GM23338 (cell line): ENCODE data around the gene SYNGR3. TPM values are rescaled to one million over a fixed set of nuclear protein-coding genes. Genes with fewer than 3 reads are reported as not detected.

Experiments
- ATAC-seq: fragments of 200-7000 bp; cut with Tn5 transposase; 3 replicates; pipeline ENCODE4 v1.9.1; 2020
- DNase-seq: peaks from one replicate; pipeline ENCODE4 v3.0.0-alpha.2; 2015; ENCODE audit warnings: low spot score
- H2AFZ ChIP-seq: fragments of 200-600 bp; sonication (generic); 2 replicates; pipeline ENCODE4 v1.8.0; 2016; ENCODE audit warnings: antibody characterized with exemption, mild to moderate bottlenecking, moderate library complexity
- H3F3A ChIP-seq: fragments of 200-600 bp; sonication (generic); replicated peaks from 2 replicates; pipeline ENCODE4 v1.8.0; 2017; ENCODE audit warnings: antibody characterized with exemption, mixed run types, low read depth
- H3K27ac ChIP-seq: fragments of 200-600 bp; sonication (generic); 2 replicates; pipeline ENCODE4 v1.6.1; 2016; ENCODE audit warnings: low read depth
- H3K27me3 ChIP-seq: fragments of 200-600 bp; sonication (generic); 2 replicates; pipeline ENCODE4 v1.8.0; 2016; ENCODE audit warnings: mild to moderate bottlenecking, mixed run types, moderate library complexity; ENCODE audit not compliant: insufficient read depth
- H3K36me3 ChIP-seq: fragments of 200-600 bp; sonication (generic); 2 replicates; pipeline ENCODE4 v1.8.0; 2016; ENCODE audit warnings: mild to moderate bottlenecking; ENCODE audit not compliant: insufficient read depth
- H3K4me1 ChIP-seq: fragments of 200-600 bp; sonication (generic); 2 replicates; pipeline ENCODE4 v1.8.0; 2016; ENCODE audit warnings: mild to moderate bottlenecking, moderate library complexity; ENCODE audit not compliant: insufficient read depth
- H3K4me2 ChIP-seq: fragments of 200-600 bp; sonication (generic); 2 replicates; pipeline ENCODE4 v1.7.1; 2017; ENCODE audit warnings: mixed run types
- H3K4me3 ChIP-seq: fragments of 200-600 bp; sonication (generic); 2 replicates; pipeline ENCODE4 v1.6.1; 2016; ENCODE audit warnings: mixed run types
- H3K79me2 ChIP-seq: fragments of 200-600 bp; sonication (generic); replicated peaks from 2 replicates; pipeline ENCODE4 v1.8.0; 2017; ENCODE audit warnings: mild to moderate bottlenecking; ENCODE audit not compliant: insufficient read depth
- H3K9me2 ChIP-seq: fragments of 200-600 bp; sonication (generic); 2 replicates; pipeline ENCODE4 v1.8.0; 2017; ENCODE audit not compliant: insufficient read depth
- H4K20me1 ChIP-seq: fragments of 200-600 bp; sonication (generic); replicated peaks from 2 replicates; pipeline ENCODE4 v1.8.0; 2017; ENCODE audit warnings: mild to moderate bottlenecking; ENCODE audit not compliant: insufficient read depth
- H3K27ac Mint-ChIP-seq: 2 replicates; pipeline ENCODE4 v1.8.0; 2020; ENCODE audit warnings: inconsistent platforms, mild to moderate bottlenecking, moderate library complexity, mixed read lengths
- H3K27me3 Mint-ChIP-seq: 3 replicates; pipeline ENCODE4 v1.8.0; 2022; ENCODE audit warnings: low read depth, mild to moderate bottlenecking, moderate library complexity, mixed read lengths, inconsistent platforms; ENCODE audit not compliant: insufficient read depth, poor library complexity
- H3K36me3 Mint-ChIP-seq: 3 replicates; pipeline ENCODE4 v1.8.0; 2021; ENCODE audit warnings: low read depth, mild to moderate bottlenecking, inconsistent platforms, moderate library complexity, mixed read lengths
- H3K4me1 Mint-ChIP-seq: 3 replicates; pipeline ENCODE4 v1.8.0; 2020; ENCODE audit warnings: mild to moderate bottlenecking, inconsistent platforms, mixed read lengths
- H3K4me3 Mint-ChIP-seq: 3 replicates; pipeline ENCODE4 v1.8.0; 2021; ENCODE audit warnings: moderate library complexity, mild to moderate bottlenecking, inconsistent platforms, mixed read lengths
- H3K9me3 Mint-ChIP-seq: 3 replicates; pipeline ENCODE4 v1.8.0; 2020; ENCODE audit warnings: moderate library complexity, mild to moderate bottlenecking, inconsistent platforms, mixed read lengths
- CREB1 ChIP-seq: fragments of 250-450 bp; sonication (Bioruptor Pico); IDR thresholded peaks from 2 replicates; pipeline ENCODE4 v1.5.0; 2020; ENCODE audit warnings: low read depth, mild to moderate bottlenecking, moderate library complexity
- EZH2 ChIP-seq: fragments of 200-600 bp; sonication (generic); IDR thresholded peaks from one replicate; pipeline ENCODE4 v1.8.0; 2017; ENCODE audit warnings: antibody characterized with exemption, mild to moderate bottlenecking, low read depth; ENCODE audit not compliant: unreplicated experiment
- EZH2phosphoT487 ChIP-seq: fragments of 200-600 bp; sonication (generic); IDR thresholded peaks from one replicate; pipeline ENCODE4 v1.8.1; 2018; ENCODE audit warnings: antibody characterized with exemption; ENCODE audit not compliant: unreplicated experiment
- JUNB ChIP-seq: IDR thresholded peaks from one replicate; pipeline ENCODE4 v1.6.1; 2016; ENCODE audit warnings: antibody characterized with exemption; ENCODE audit not compliant: unreplicated experiment
- NANOG ChIP-seq: IDR thresholded peaks from 2 replicates; pipeline ENCODE4 v1.6.1; 2016; ENCODE audit warnings: antibody characterized with exemption, borderline replicate concordance
- POLR2AphosphoS5 ChIP-seq: IDR thresholded peaks from 2 replicates; pipeline ENCODE4 v1.6.1; 2016; ENCODE audit warnings: antibody characterized with exemption, low read depth
- STAT1 ChIP-seq: IDR thresholded peaks from one replicate; pipeline ENCODE4 v1.6.1; 2016; ENCODE audit warnings: antibody characterized with exemption; ENCODE audit not compliant: unreplicated experiment
- ZNF114 ChIP-seq: fragments of 250-450 bp; sonication (Bioruptor Pico); IDR thresholded peaks from 2 replicates; pipeline ENCODE4 v1.5.0; 2020; ENCODE audit warnings: mild to moderate bottlenecking, moderate library complexity
- ZNF331 ChIP-seq: fragments of 250-450 bp; sonication (Bioruptor Pico); IDR thresholded peaks from 2 replicates; pipeline ENCODE4 v1.5.0; 2020; ENCODE audit warnings: low read depth, mild to moderate bottlenecking, moderate library complexity
- ZNF462 ChIP-seq: fragments of 250-450 bp; sonication (Bioruptor Pico); IDR thresholded peaks from 2 replicates; pipeline ENCODE4 v1.5.0; 2020; ENCODE audit warnings: mild to moderate bottlenecking, moderate library complexity
- polyA plus RNA-seq: library from polyadenylated mRNA; unstranded; fragments of >200 nt; fragmentation: Nextera tagmentation; extraction: Ambion mirVana; gene quantifications from 2 replicates; pipeline ENCODE4 v1.2.1, GENCODE V29; 2016
- total RNA-seq: library from RNA; depleted of rRNA; stranded (reverse); fragments of >200 nt; shearing (Covaris generic); gene quantifications from 2 replicates; pipeline ENCODE4 v1.2.3, GENCODE V29; 2014
- TF ChIP-seq, protein P1 (sequence below): IDR thresholded peaks from 2 replicates; pipeline ENCODE4 v1.6.1; 2016; ENCODE audit warnings: antibody characterized with exemption
- TF ChIP-seq, protein P2 (sequence below): IDR thresholded peaks from one replicate; pipeline ENCODE4 v1.6.1; 2018; ENCODE audit warnings: antibody characterized with exemption; ENCODE audit not compliant: unreplicated experiment
- TF ChIP-seq, protein P3 (sequence below), 2 experiments: fragments of 200-600 bp in 1 of 2; sonication (generic) in 1 of 2; conservative IDR thresholded peaks; 2 replicates each; pipeline versions ENCODE4 v1.5.1 to v1.6.1; 2016 to 2017; ENCODE audit warnings: antibody characterized with exemption in 2 of 2, low read depth in 2 of 2, mild to moderate bottlenecking in 2 of 2, moderate library complexity in 1 of 2

The SYNGR3 gene
- total and polyA plus RNA-seq, 2 experiments from 2014 or later, result 45.4 to 77.7 TPM

DNA sequence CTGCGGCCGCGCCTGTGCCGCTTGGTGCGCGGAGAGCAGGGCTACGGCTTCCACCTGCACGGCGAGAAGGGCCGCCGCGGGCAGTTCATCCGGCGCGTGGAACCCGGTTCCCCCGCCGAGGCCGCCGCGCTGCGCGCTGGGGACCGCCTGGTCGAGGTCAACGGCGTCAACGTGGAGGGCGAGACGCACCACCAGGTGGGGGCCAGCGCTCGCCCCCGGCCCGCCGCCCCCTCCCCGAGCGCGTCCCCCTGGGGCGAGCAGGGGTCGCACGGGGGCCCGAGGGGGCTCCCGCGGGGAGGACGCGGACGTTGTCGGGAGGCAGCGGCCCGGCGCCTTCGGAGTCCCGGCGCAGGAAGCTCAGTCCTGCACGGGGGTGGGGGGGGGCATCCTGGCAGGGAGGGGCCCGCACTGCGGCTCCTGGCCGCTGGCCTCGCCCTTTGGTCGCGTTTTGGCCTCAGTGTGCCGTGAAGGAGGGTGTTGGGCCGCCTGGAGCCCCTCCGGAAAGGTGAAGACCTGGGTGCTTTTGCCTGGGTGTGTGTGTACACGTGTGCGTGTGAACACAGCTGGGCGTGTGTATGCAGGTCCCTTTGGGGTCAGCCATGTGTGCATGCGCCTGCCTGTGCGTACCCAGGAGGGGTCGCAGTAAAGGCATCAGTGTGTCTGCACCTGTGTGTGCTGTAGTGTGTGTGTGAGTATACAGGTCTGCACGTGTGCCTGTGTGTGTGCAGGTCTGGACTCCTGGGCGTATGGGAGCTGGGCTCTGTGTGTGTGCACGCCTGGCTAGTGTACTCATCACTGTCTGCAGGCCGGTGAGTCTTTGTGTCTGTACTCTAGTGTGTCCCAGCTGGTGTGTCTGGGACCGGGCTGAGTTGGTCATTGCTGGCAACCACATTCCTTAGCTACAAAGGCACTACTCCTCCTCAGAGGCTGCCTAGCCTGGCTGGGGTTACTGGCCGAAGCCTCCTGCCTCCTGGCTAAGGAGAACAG is 37.5 kb downstream of the SYNGR3 start:
- Mint-ChIP-seq H3K4me3 (peak overlapping the region; percentile 81), H3K27ac (no peak overlapping the region), H3K9me3 (no peaks in the 10 kb centered on the region), H3K4me1 (peaks cover 12% of the 10 kb centered on the region), H3K27me3 (peaks cover 14% of the 10 kb centered on the region), H3K36me3 (peaks cover 3% of the 10 kb centered on the region; the same call in 1 of the 3 replicates)
- Histone ChIP-seq H3K27ac (no peak overlapping the region), H3K79me2 (no peaks in the 10 kb centered on the region), H4K20me1 (no peaks in the 10 kb centered on the region), H3K4me2 (peak overlapping the region; percentile 85), H3K9me2 (no peaks in the 10 kb centered on the region), H3K27me3 (peaks cover 36% of the 10 kb centered on the region), H3F3A (peaks cover 5% of the 10 kb centered on the region), H3K4me1 (no peaks in the 10 kb centered on the region; the same call in 1 of the 2 replicates), H2AFZ (peak overlapping the region; percentile 72; the same call in 1 of the 2 replicates), H3K36me3 (no peaks in the 10 kb centered on the region), H3K4me3 (peak overlapping the region; percentile 60)
- TF ChIP-seq, protein P1, sequence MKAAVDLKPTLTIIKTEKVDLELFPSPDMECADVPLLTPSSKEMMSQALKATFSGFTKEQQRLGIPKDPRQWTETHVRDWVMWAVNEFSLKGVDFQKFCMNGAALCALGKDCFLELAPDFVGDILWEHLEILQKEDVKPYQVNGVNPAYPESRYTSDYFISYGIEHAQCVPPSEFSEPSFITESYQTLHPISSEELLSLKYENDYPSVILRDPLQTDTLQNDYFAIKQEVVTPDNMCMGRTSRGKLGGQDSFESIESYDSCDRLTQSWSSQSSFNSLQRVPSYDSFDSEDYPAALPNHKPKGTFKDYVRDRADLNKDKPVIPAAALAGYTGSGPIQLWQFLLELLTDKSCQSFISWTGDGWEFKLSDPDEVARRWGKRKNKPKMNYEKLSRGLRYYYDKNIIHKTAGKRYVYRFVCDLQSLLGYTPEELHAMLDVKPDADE, result no peak
- no peak for TF ChIP-seq ZNF331 (CRISPR knock-in tag)
- no peak for TF ChIP-seq CREB1 (CRISPR knock-in tag)
- TF ChIP-seq ZNF462 (CRISPR knock-in tag), result no peak
- no peak for TF ChIP-seq JUNB
- TF ChIP-seq, protein P2, sequence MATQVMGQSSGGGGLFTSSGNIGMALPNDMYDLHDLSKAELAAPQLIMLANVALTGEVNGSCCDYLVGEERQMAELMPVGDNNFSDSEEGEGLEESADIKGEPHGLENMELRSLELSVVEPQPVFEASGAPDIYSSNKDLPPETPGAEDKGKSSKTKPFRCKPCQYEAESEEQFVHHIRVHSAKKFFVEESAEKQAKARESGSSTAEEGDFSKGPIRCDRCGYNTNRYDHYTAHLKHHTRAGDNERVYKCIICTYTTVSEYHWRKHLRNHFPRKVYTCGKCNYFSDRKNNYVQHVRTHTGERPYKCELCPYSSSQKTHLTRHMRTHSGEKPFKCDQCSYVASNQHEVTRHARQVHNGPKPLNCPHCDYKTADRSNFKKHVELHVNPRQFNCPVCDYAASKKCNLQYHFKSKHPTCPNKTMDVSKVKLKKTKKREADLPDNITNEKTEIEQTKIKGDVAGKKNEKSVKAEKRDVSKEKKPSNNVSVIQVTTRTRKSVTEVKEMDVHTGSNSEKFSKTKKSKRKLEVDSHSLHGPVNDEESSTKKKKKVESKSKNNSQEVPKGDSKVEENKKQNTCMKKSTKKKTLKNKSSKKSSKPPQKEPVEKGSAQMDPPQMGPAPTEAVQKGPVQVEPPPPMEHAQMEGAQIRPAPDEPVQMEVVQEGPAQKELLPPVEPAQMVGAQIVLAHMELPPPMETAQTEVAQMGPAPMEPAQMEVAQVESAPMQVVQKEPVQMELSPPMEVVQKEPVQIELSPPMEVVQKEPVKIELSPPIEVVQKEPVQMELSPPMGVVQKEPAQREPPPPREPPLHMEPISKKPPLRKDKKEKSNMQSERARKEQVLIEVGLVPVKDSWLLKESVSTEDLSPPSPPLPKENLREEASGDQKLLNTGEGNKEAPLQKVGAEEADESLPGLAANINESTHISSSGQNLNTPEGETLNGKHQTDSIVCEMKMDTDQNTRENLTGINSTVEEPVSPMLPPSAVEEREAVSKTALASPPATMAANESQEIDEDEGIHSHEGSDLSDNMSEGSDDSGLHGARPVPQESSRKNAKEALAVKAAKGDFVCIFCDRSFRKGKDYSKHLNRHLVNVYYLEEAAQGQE, result no peak
- TF ChIP-seq ZNF114 (CRISPR knock-in tag), result no peak
- TF ChIP-seq STAT1, result no peak
- no peak for TF ChIP-seq EZH2phosphoT487
- no peak for TF ChIP-seq NANOG
- no peak for TF ChIP-seq EZH2
- TF ChIP-seq, protein P3, sequence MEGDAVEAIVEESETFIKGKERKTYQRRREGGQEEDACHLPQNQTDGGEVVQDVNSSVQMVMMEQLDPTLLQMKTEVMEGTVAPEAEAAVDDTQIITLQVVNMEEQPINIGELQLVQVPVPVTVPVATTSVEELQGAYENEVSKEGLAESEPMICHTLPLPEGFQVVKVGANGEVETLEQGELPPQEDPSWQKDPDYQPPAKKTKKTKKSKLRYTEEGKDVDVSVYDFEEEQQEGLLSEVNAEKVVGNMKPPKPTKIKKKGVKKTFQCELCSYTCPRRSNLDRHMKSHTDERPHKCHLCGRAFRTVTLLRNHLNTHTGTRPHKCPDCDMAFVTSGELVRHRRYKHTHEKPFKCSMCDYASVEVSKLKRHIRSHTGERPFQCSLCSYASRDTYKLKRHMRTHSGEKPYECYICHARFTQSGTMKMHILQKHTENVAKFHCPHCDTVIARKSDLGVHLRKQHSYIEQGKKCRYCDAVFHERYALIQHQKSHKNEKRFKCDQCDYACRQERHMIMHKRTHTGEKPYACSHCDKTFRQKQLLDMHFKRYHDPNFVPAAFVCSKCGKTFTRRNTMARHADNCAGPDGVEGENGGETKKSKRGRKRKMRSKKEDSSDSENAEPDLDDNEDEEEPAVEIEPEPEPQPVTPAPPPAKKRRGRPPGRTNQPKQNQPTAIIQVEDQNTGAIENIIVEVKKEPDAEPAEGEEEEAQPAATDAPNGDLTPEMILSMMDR (conservative IDR thresholded peaks at IDR 0.05; ENCODE audit: low read depth in 2 of 2), result no peak
- TF ChIP-seq POLR2AphosphoS5, result no peak
- DNase-seq (no peak), ATAC-seq (no peak)
